NB4 (cell line): ENCODE data around the gene TXN2.

Source experiments
- DNase-seq: peaks from one replicate; pipeline ENCODE4 v3.0.0; 2010; ENCODE audit warnings: low read depth
- H3K4me3 ChIP-seq: one replicate; pipeline ENCODE4 v1.5.1; 2011; ENCODE audit warnings: mild to moderate bottlenecking, low read depth, low read length, moderate library complexity
- CTCF ChIP-seq: IDR thresholded peaks from one replicate; pipeline ENCODE4 v1.5.1; 2012; ENCODE audit warnings: low read depth, low read length
- MAX ChIP-seq: IDR thresholded peaks from 2 replicates; pipeline ENCODE4 v1.6.1; 2011; ENCODE audit warnings: low read depth, low read length
- MYC ChIP-seq: IDR thresholded peaks from 2 replicates; pipeline ENCODE4 v1.6.1; 2011; ENCODE audit warnings: low read depth, low read length
- POLR2A ChIP-seq: IDR thresholded peaks from 2 replicates; pipeline ENCODE4 v1.6.1; 2011; ENCODE audit warnings: mild to moderate bottlenecking; ENCODE audit not compliant: insufficient read length; ENCODE audit errors: extremely low read depth

TXN2 gene

GRCh38 chr22:36506637-36507517 is 25.4 kb upstream of the TXN2 start, which contains the start of gene FOXRED2:
Gene FOXRED2 (minus strand): TSS chr22:36507040. CDS start chr22:36506422, 618 bp downstream.
- H3K4me3 ChIP-seq: peak within 1 kb of the TSS; percentile 63
- peak; percentile 92 for DNase-seq
- TF ChIP-seq MAX: peak; percentile 89
- TF ChIP-seq POLR2A: peak; percentile 62
- no peak for TF ChIP-seq CTCF
- TF ChIP-seq MYC: peak; percentile 74

- peak overlapping the region; percentile 61 for H3K4me3 ChIP-seq
- no peak for DNase-seq
- no peak for TF ChIP-seq MYC
Observed at GRCh38 chr22:36505998-36506635, 24.7 kb upstream of the TXN2 start.

GRCh38 chr22:36497910-36498665 is 16.6 kb upstream of the TXN2 start:
- TF ChIP-seq MAX (no peak), POLR2A (no peak), CTCF (no peak), MYC (no peak)
- DNase-seq: no peak

GRCh38 chr22:36493690-36494110 is 12.3 kb upstream of the TXN2 start:
- peak; percentile 89 for DNase-seq
- no peak overlapping the region for H3K4me3 ChIP-seq
- TF ChIP-seq POLR2A (no peak), MYC (peak; percentile 67), CTCF (no peak), MAX (peak; percentile 76)

More at GRCh38 chr22:36497910-36498665, 16.6 kb upstream of the TXN2 start:
- H3K4me3 ChIP-seq: no peak overlapping the region

GRCh38 chr22:36492109-36492508 is 10.7 kb upstream of the TXN2 start:
- DNase-seq: no peak
- TF ChIP-seq MAX: no peak
- no peak for TF ChIP-seq POLR2A
- TF ChIP-seq MYC: no peak
- TF ChIP-seq CTCF: no peak
- H3K4me3 ChIP-seq: no peak overlapping the region
